ENCODE results near the gene TMEM221. TPM values are rescaled to one million over a fixed set of nuclear protein-coding genes. Genes with fewer than 3 reads are reported as not detected.

Gene TMEM221
- total RNA-seq, 4 donors from 2014 or later, result 0.48 TPM; not detected in 3

DNA sequence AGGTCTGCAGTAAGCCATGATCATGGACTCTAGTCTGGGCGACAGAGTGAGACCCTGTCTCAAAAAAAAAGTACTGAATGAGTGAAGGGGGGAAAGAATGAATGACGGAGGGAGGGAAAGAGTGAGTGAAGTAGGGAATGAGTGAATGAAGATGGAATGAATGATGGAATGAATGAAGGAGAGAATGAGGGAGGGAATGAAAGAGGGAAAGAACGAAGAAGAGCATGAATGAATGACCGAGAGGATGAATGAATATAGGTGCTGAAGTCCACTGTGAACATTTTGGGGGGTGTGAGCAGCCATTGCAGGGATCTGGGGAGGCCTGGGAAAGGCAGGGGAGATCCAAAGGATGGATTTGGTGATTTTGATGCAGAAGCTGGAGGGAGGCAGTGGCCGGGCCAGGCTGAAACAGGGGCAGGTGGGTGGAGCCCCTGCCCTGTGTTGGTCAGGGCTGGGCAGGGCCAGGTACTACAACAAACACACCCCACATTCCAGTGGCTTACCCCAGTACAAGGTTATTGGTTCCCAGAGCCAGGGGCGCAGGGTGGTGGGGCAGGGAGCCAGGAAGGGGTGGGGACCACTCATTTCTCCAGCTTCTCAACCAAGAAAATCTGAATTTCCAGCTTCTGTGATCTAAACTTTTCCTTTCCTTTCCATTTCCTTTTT lies 36.2 kb upstream of the TMEM221 start:
- WGBS, 2 donors (ENCODE audit: low coverage in 1 of 2), result 85 to 95% methylated on average over 4 to 6 of the region's 6 CpGs
- peaks cover 0 to 21% (median 10%) of the 10 kb centered on the region in 4 donors for H3K4me1 ChIP-seq
- H3K4me3 ChIP-seq, result no peak overlapping the region
- TF ChIP-seq POLR2A (IDR thresholded peaks at IDR 0.05) (no peak), EP300 (IDR thresholded peaks at IDR 0.05; ENCODE audit: low read depth) (no peak), POLR2AphosphoS5 (IDR thresholded peaks at IDR 0.05) (no peak)
- TF ChIP-seq, protein P1, sequence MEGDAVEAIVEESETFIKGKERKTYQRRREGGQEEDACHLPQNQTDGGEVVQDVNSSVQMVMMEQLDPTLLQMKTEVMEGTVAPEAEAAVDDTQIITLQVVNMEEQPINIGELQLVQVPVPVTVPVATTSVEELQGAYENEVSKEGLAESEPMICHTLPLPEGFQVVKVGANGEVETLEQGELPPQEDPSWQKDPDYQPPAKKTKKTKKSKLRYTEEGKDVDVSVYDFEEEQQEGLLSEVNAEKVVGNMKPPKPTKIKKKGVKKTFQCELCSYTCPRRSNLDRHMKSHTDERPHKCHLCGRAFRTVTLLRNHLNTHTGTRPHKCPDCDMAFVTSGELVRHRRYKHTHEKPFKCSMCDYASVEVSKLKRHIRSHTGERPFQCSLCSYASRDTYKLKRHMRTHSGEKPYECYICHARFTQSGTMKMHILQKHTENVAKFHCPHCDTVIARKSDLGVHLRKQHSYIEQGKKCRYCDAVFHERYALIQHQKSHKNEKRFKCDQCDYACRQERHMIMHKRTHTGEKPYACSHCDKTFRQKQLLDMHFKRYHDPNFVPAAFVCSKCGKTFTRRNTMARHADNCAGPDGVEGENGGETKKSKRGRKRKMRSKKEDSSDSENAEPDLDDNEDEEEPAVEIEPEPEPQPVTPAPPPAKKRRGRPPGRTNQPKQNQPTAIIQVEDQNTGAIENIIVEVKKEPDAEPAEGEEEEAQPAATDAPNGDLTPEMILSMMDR (IDR thresholded peaks at IDR 0.05), result no peak
- in situ Hi-C loops (cut with MboI; ENCODE audit: low pct_ligation_motif_present in 1 of 4, low pct_unique_long_range_greater_than_20kb in 1 of 4, low sequenced_read_pairs in 3 of 4) (no loop called here), intact Hi-C loops (cut with DNase I; ENCODE audit: low total_unique reads) (no loop called here)
- H3K9me3 ChIP-seq, result no peaks in the 10 kb centered on the region
- DNase-seq, result no peak
- no peaks in the 10 kb centered on the region for H3K27me3 ChIP-seq
- H3K36me3 ChIP-seq, result no peaks in the 10 kb centered on the region
- no peak overlapping the region for H3K27ac ChIP-seq

DNA sequence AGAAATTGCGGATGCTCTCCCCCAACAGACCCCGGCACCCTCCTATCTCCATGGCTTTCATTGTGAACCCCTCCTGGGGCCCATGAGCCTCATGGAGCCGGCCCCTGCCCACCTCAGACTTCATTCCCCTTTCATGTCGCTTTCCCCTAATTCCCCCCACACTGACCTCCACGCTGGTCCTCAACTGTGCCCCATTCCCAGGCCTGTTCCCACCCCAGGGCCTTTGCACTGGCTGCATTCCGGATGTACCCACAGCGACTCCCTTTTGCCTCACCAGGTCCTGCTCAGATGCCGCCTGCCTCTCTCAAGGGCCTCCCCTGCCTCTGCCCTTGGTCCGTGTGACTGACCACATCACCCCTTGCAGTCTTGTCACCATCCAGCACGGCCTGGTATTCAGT lies 35.1 kb upstream of the TMEM221 start:
- H3K4me3 ChIP-seq, result no peak overlapping the region
- H3K9me3 ChIP-seq, result no peaks in the 10 kb centered on the region
- no peaks in the 10 kb centered on the region for H3K27me3 ChIP-seq
- in situ Hi-C loops (cut with MboI; ENCODE audit: low pct_ligation_motif_present in 1 of 4, low pct_unique_long_range_greater_than_20kb in 1 of 4, low sequenced_read_pairs in 3 of 4) (no loop called here), intact Hi-C loops (cut with DNase I; ENCODE audit: low total_unique reads) (no loop called here)
- 89 to 100% methylated on average over 1 to 10 of the region's 10 CpGs for WGBS, 2 donors (ENCODE audit: low coverage in 1 of 2)
- H3K36me3 ChIP-seq, result no peaks in the 10 kb centered on the region
- DNase-seq, result no peak
- H3K27ac ChIP-seq, result no peak overlapping the region
- TF ChIP-seq EP300 (IDR thresholded peaks at IDR 0.05; ENCODE audit: low read depth), result no peak
- TF ChIP-seq, protein P1 (IDR thresholded peaks at IDR 0.05), result no peak
- TF ChIP-seq POLR2AphosphoS5 (IDR thresholded peaks at IDR 0.05), result no peak
- peaks cover 0 to 12% (median 7%) of the 10 kb centered on the region in 4 donors for H3K4me1 ChIP-seq

DNA sequence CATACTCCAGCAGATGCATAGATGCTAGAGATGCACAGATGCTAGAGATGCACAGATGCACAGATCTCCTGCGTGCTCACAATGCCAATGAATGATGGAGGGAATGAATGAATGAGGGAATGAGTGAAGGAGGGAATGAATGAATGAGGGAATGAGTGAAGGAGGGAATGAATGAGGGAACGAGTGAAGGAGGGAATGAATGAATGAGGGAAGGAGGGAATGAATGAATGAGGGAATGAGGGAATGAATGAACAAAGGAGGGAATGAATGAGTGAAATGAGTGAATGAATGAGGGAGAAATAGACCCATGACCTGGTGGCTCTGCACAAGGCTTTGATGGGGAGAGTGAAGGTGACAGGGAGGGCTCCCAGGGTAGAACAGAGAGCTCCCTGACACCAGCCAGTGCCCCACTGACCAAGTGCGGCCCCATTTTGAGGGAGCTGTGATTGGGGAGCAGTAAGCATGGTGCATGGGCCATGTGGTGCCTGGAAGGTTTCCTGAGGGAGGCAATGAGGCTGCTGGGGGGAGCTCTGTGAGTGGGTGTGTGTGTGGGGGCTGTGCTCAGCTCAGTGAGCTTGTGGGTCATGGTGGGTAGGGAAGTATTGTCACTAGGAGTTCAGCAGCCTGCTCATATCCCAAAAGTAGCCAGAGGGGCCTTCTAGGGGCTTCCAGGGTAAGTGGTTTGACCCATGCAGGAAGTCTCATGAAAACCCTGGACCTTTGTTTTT lies 34.6 kb upstream of the TMEM221 start:
- intact Hi-C loops (cut with DNase I; ENCODE audit: low total_unique reads) (no loop called here), in situ Hi-C loops (cut with MboI; ENCODE audit: low pct_ligation_motif_present in 1 of 4, low pct_unique_long_range_greater_than_20kb in 1 of 4, low sequenced_read_pairs in 3 of 4) (no loop called here)
- Histone ChIP-seq H3K4me3 (no peak overlapping the region), H3K4me1 (peaks cover 0 to 6% (median 1%) of the 10 kb centered on the region in 4 donors), H3K27me3 (no peaks in the 10 kb centered on the region), H3K27ac (no peak overlapping the region), H3K9me3 (no peaks in the 10 kb centered on the region), H3K36me3 (no peaks in the 10 kb centered on the region)
- no peak for TF ChIP-seq POLR2A (IDR thresholded peaks at IDR 0.05)
- no peak for TF ChIP-seq POLR2AphosphoS5 (IDR thresholded peaks at IDR 0.05)
- TF ChIP-seq, protein P1 (IDR thresholded peaks at IDR 0.05), result no peak
- TF ChIP-seq EP300 (IDR thresholded peaks at IDR 0.05; ENCODE audit: low read depth), result no peak
- DNase-seq, result no peak
- WGBS, 2 donors (ENCODE audit: low coverage in 1 of 2), result 64 to 78% methylated on average over 2 to 3 of the region's 3 CpGs

DNA sequence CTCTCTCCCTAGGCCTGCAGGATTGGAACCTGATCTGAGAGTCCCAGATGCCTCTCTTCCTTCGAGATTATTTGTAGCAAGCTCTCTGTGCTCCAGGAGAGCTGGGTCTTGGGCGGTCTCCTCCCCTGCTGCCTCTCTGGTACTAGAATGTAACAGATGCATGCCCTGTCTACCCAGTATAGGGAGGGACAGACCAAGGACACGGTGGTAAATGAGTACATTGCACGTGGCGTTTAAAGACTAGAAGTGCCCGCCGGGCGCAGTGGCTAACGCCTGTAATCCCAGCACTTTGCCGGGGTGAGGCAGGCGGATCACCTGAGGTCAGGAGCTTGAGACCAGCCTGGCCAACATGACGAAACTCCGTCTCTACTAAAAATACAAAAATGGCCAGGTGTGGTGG lies 33.5 kb upstream of the TMEM221 start:
- in situ Hi-C loops (cut with MboI; ENCODE audit: low pct_ligation_motif_present in 1 of 4, low pct_unique_long_range_greater_than_20kb in 1 of 4, low sequenced_read_pairs in 3 of 4), result no loop called here
- H3K27ac ChIP-seq, result no peak overlapping the region
- intact Hi-C loops (cut with DNase I; ENCODE audit: low total_unique reads), result no loop called here
- no peak for TF ChIP-seq EP300 (IDR thresholded peaks at IDR 0.05; ENCODE audit: low read depth)
- no peak for TF ChIP-seq POLR2AphosphoS5 (IDR thresholded peaks at IDR 0.05)
- TF ChIP-seq, protein P1 (IDR thresholded peaks at IDR 0.05), result no peak
- no peak for TF ChIP-seq POLR2A (IDR thresholded peaks at IDR 0.05)
- H3K4me1 ChIP-seq, result no peaks in the 10 kb centered on the region
- H3K36me3 ChIP-seq, result no peaks in the 10 kb centered on the region
- no peaks in the 10 kb centered on the region for H3K9me3 ChIP-seq
- no peak for DNase-seq
- H3K4me3 ChIP-seq, result no peak overlapping the region
- 85% methylated on average over 13 of the region's 13 CpGs; no CpG with 5 or more reads in 1 of the 2 donors for WGBS, 2 donors (ENCODE audit: low coverage in 1 of 2)
- H3K27me3 ChIP-seq, result no peaks in the 10 kb centered on the region
